Esophagus muscularis mucosa (tissue), 4 donors: ENCODE data around the gene NF2.

Source experiments
- CTCF ChIP-seq, 3 experiments: fragments of 200-600 bp in 2 of 3; fragments of 450-650 bp in 1 of 3; sonication (generic) in 2 of 3; IDR thresholded peaks; one replicate each; pipeline ENCODE4 v1.5.1; 2017 to 2019; ENCODE audit warnings: antibody characterized with exemption in 3 of 3, mild to moderate bottlenecking in 2 of 3, moderate library complexity in 1 of 3
- EP300 ChIP-seq: sonication (generic); formaldehyde crosslinking; IDR thresholded peaks from one replicate; pipeline ENCODE4 v1.6.1; 2017; ENCODE audit warnings: antibody characterized with exemption
- POLR2A ChIP-seq: fragments of 450-650 bp; IDR thresholded peaks from one replicate; pipeline ENCODE4 v1.6.1; 2017; ENCODE audit warnings: antibody characterized with exemption, moderate library complexity, mild to moderate bottlenecking, low read depth
- POLR2AphosphoS5 ChIP-seq, 2 donors: sonication (generic); formaldehyde crosslinking; IDR thresholded peaks; one replicate each; pipeline ENCODE4 v1.6.1; 2017; ENCODE audit warnings: antibody characterized with exemption in 2 of 2

GRCh38 chr22:29722151-29722550, 118.7 kb downstream of the NF2 start:
- TF ChIP-seq CTCF (IDR thresholded peaks at IDR 0.05) (no peak), POLR2A (no peak), EP300 (no peak), POLR2AphosphoS5 (IDR thresholded peaks at IDR 0.05) (no peak)
